Measurements from ENCODE around the gene CHST1. TPM values are rescaled to one million over a fixed set of nuclear protein-coding genes. Genes with fewer than 3 reads are reported as not detected.

The CHST1 gene
- total RNA-seq (2022; extraction: Qiagen RNA extraction): 1.3 to 2.0 TPM (median 1.8 TPM) in 5 replicates

DNA sequence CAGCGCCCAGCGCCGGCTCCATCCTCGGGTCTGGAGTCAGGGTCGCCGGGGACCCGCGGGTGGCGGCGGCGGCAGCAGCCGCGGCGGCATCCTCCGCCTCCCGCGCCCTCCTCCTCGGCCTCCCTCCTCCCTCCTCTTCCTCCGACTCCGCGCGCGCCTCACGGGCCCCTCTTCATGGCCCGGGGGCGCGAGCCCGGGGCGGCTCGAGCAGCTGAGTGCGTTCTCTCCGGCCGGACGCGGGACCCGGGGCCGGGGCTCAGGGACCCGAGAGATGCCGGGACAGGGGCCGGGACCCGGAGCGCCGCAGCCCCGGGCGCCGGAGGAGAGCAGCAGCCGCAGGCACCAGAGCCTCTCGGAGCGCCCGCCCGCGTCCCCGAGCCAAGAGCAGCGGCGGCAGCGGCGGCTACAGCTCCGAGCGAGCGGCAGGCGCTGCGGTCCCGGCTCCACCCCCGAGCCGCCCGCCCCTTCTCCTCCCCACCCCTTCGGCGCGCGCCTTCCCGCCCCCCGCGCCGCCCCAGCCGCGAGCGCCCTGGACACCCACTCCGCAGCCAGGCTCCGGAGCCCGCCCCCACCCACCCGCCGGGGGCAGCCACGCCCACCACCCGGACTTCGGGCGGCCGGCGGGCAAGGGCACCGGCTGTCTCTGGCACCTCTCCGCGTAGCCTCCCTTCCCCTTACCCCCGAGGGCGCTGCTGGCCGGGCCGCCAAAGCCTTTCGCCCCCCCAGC is at the start of gene CHST1:
CHST1 (minus strand) TSS at position 417 of the 727 bp plus-strand sequence. CDS start 14,699 bp downstream, outside the sequence.

Other genes starting within 250 kb of the CHST1 start
- 26.1 to 33.2 TPM (median 30.6 TPM) in 5 replicates for gene SLC35C1, start 139.5 kb upstream of the CHST1 start, total RNA-seq (2022; extraction: Qiagen RNA extraction)
- gene CRY2, start 181.9 kb upstream of the CHST1 start, total RNA-seq (2022; extraction: Qiagen RNA extraction): 3.3 to 4.6 TPM (median 4.3 TPM) in 5 replicates
- 5.3 to 6.5 TPM (median 6.3 TPM) in 5 replicates for gene MAPK8IP1, start 220.0 kb upstream of the CHST1 start, total RNA-seq (2022; extraction: Qiagen RNA extraction)
- 0.26 to 0.52 TPM in 2 of 5 replicates, not detected in the others for gene FREY1, start 241.6 kb upstream of the CHST1 start, total RNA-seq (2022; extraction: Qiagen RNA extraction)

Data from A549 treated with Mapracorat at 1 μM for 4 hours (cell line).